ENCODE results near the gene RET. TPM values are rescaled to one million over a fixed set of nuclear protein-coding genes. Genes with fewer than 3 reads are reported as not detected.

Gene RET
- total RNA-seq, 1 experiment from 2014 or later: not detected

DNA sequence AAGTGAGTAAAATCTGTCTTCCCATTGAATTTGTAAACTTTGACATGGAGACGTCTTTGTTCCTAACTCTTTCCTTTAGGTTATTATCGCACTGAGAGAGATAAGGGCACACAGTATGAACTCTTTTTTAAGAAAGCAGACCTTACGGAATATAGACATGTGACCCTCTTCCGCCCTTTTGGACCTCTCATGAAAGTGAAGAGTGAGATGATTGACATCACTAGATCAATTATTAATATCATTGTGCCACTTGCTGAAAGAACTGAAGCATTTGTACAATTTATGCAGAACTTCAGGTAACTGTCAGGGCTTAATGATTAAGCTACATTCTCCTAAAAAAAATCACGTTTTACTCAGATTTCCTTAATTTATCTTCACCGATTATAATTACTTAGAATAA lies 81.8 kb downstream of the RET start:
- no peak for TF ChIP-seq CTCF (IDR thresholded peaks at IDR 0.05; ENCODE audit: insufficient read depth in 1 of 2, low read depth in 1 of 2, low read length in 1 of 2, severe bottlenecking in 1 of 2, unreplicated experiment in 1 of 2)
- Mint-ChIP-seq H3K9me3 (ENCODE audit: unreplicated experiment) (no peaks in the 10 kb centered on the region), H3K27ac (ENCODE audit: unreplicated experiment) (no peak overlapping the region), H3K27me3 (ENCODE audit: insufficient read depth, unreplicated experiment) (no peaks in the 10 kb centered on the region), H3K36me3 (ENCODE audit: insufficient read depth, unreplicated experiment) (no peaks in the 10 kb centered on the region), H3K4me3 (ENCODE audit: unreplicated experiment) (no peak overlapping the region), H3K4me1 (ENCODE audit: low read depth, unreplicated experiment) (no peaks in the 10 kb centered on the region)
- CTCF ChIA-PET: no interaction called here
- Histone ChIP-seq H3K27me3 (replicated peaks; ENCODE audit: control insufficient read depth, insufficient read depth, low read length) (no peaks in the 10 kb centered on the region), H3K36me3 (ENCODE audit: control insufficient read depth, insufficient read depth, low read length) (no peaks in the 10 kb centered on the region), H3K4me1 (peaks cover 5% of the 10 kb centered on the region; the same call in 1 of the 2 replicates), H3K9me3 (no peaks in the 10 kb centered on the region), H3K4me3 (ENCODE audit: low read depth, low read length) (no peak overlapping the region)
- no peak for DNase-seq
- POLR2A ChIA-PET: no interaction called here
- intact Hi-C loops (cut with micrococcal nuclease; ENCODE audit: unreplicated experiment): no loop called here
- BruUV-seq (replicated peaks): no TSS peak

GRCh38 chr10:43160046-43160920 lies 83.4 kb downstream of the RET start:
- intact Hi-C loops (cut with micrococcal nuclease; ENCODE audit: unreplicated experiment): no loop called here
- no peak for TF ChIP-seq CTCF (IDR thresholded peaks at IDR 0.05; ENCODE audit: insufficient read depth in 1 of 2, low read depth in 1 of 2, low read length in 1 of 2, severe bottlenecking in 1 of 2, unreplicated experiment in 1 of 2)
- H3K4me1 ChIP-seq: peaks cover 5% of the 10 kb centered on the region; the same call in 1 of the 2 replicates
- no TSS peak for BruUV-seq (replicated peaks)
- ChIA-PET POLR2A (no interaction called here), CTCF (no interaction called here)
- H3K36me3 ChIP-seq (ENCODE audit: control insufficient read depth, insufficient read depth, low read length): no peaks in the 10 kb centered on the region
- no peak overlapping the region for H3K27ac Mint-ChIP-seq (ENCODE audit: unreplicated experiment)
- H3K27me3 Mint-ChIP-seq (ENCODE audit: insufficient read depth, unreplicated experiment): no peaks in the 10 kb centered on the region
- no peak overlapping the region for H3K4me3 ChIP-seq (ENCODE audit: low read depth, low read length)
- no peaks in the 10 kb centered on the region for H3K9me3 ChIP-seq
- H3K4me1 Mint-ChIP-seq (ENCODE audit: low read depth, unreplicated experiment): no peaks in the 10 kb centered on the region
- H3K36me3 Mint-ChIP-seq (ENCODE audit: insufficient read depth, unreplicated experiment): no peaks in the 10 kb centered on the region
- H3K27me3 ChIP-seq (replicated peaks; ENCODE audit: control insufficient read depth, insufficient read depth, low read length): no peaks in the 10 kb centered on the region
- no peak for DNase-seq
- no peaks in the 10 kb centered on the region for H3K9me3 Mint-ChIP-seq (ENCODE audit: unreplicated experiment)
- no peak overlapping the region for H3K4me3 Mint-ChIP-seq (ENCODE audit: unreplicated experiment)

GRCh38 chr10:43160921-43161255 lies 84.0 kb downstream of the RET start:
- Histone ChIP-seq H3K4me3 (ENCODE audit: low read depth, low read length) (no peak overlapping the region), H3K9me3 (no peaks in the 10 kb centered on the region), H3K36me3 (ENCODE audit: control insufficient read depth, insufficient read depth, low read length) (no peaks in the 10 kb centered on the region), H3K27me3 (replicated peaks; ENCODE audit: control insufficient read depth, insufficient read depth, low read length) (no peaks in the 10 kb centered on the region), H3K4me1 (peaks cover 5% of the 10 kb centered on the region; the same call in 1 of the 2 replicates)
- TF ChIP-seq CTCF (IDR thresholded peaks at IDR 0.05; ENCODE audit: insufficient read depth in 1 of 2, low read depth in 1 of 2, low read length in 1 of 2, severe bottlenecking in 1 of 2, unreplicated experiment in 1 of 2): no peak
- BruUV-seq (replicated peaks): no TSS peak
- ChIA-PET POLR2A (no interaction called here), CTCF (interaction anchor here (0.9 kb wide), 1 partner anchor 16 kb away, joined by 8 read pairs; no protein-coding TSS in a partner anchor)
- no peaks in the 10 kb centered on the region for H3K4me1 Mint-ChIP-seq (ENCODE audit: low read depth, unreplicated experiment)
- intact Hi-C loops (cut with micrococcal nuclease; ENCODE audit: unreplicated experiment): no loop called here
- H3K36me3 Mint-ChIP-seq (ENCODE audit: insufficient read depth, unreplicated experiment): no peaks in the 10 kb centered on the region
- H3K27me3 Mint-ChIP-seq (ENCODE audit: insufficient read depth, unreplicated experiment): no peaks in the 10 kb centered on the region
- H3K27ac Mint-ChIP-seq (ENCODE audit: unreplicated experiment): no peak overlapping the region
- H3K9me3 Mint-ChIP-seq (ENCODE audit: unreplicated experiment): no peaks in the 10 kb centered on the region
- no peak overlapping the region for H3K4me3 Mint-ChIP-seq (ENCODE audit: unreplicated experiment)
- no peak for DNase-seq
